Epidermal melanocyte (primary cell): ENCODE measurements around the gene PARP3.

Experiments used
- DNase-seq: peaks from one replicate; pipeline ENCODE4 v3.0.0; 2011; ENCODE audit warnings: low spot score; ENCODE audit not compliant: insufficient read length

Gene PARP3

DNA sequence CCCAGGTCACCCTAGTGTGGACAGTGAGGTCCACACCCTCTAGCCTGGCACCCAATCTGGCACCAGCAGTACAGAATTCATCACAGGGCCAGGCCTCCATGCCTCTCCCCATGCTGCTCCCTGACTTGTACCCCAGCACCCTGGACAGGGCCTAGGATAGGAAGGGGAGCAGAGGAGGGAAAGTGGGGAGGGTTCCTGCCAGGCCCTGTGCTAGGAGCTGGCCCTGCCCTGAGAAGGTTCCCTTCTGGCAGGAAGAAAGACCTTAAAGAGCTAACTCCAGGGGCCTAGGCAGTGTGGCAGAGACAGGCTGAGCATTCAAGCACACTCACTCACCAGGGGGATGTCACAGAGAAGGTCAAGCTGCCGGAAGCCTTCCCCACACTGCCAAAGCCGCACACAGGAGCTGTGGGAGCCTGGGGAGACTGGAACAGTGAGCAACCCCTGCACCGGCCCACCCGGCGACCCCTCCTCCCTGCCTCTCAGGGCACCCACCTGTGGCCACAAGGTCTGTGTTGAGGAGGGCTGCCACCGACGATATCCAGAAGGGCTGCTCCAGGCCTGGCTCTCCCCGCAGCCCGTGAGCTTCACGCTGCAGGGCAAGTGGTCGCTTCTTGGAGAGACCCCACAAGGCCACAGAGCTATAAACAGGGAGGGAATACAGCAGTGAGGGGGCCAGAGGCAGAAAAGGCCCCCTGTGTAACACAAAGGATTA, 7.9 kb upstream of the PARP3 start:
- no peak for DNase-seq

GRCh38 chr3:51934991-51935885, 6.9 kb upstream of the PARP3 start:
- DNase-seq: no peak

DNA sequence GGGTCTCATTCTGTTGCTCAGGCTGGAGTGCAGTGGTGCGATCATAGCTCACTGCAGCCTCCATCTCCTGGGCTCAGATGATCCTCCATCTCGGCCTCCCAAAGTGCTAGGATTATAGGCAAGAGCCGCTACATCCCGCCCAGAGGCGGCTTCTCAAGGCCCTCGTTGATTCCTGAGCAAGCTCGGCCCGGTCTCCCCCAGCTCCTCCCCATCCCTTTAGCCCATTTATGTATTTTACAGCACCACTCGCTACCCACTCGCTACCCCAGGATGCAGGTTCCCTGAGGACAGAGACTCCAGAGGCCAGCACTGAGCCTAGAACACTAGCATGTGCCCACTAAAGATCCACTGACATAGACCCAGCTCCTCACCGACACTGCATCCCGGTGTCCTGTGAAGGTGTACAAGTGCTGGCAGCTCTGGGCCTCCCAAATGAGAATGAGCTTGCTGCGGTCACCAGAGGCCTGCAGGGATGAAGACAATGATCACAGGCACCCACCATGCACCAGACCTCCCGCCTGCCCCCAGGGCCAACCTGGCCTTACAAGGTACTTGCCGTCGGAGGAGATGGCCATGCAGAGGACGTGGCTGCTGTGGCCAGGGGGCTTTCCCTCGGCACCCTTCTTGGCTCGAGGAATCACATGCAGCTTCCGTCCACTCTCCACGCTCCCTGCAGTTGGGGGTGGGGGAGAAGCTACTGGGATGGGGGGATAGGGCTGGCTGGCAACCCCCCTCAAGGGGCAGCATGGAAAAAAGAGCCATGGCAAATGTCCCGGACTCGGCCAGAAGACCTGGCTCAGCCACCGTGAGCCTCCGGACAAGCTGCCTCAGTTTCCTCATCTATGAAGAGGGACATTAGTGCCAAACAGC, 6.0 kb upstream of the PARP3 start:
- no peak for DNase-seq

DNA sequence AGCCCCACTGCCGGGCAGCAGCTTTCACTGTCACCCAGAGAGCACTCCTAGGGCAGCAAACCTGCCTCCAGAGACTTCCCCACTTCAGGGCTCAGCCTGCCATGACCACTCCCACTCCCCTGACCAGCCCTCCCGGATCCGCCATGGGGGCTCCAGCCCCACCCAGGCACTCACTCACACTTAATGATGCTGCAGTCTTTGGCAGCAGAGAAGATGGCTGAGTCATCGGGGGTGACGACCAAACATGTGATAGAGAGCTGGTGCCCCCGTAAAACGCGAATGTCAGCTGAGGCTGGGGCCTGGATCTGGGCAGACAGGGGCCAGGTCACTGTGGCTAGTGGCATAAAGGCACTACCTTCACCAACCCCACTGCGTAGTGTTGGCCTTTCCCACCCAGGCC, 5.1 kb upstream of the PARP3 start:
- DNase-seq: no peak

GRCh38 chr3:51937611-51938450, 4.3 kb upstream of the PARP3 start:
- no peak for DNase-seq

DNA sequence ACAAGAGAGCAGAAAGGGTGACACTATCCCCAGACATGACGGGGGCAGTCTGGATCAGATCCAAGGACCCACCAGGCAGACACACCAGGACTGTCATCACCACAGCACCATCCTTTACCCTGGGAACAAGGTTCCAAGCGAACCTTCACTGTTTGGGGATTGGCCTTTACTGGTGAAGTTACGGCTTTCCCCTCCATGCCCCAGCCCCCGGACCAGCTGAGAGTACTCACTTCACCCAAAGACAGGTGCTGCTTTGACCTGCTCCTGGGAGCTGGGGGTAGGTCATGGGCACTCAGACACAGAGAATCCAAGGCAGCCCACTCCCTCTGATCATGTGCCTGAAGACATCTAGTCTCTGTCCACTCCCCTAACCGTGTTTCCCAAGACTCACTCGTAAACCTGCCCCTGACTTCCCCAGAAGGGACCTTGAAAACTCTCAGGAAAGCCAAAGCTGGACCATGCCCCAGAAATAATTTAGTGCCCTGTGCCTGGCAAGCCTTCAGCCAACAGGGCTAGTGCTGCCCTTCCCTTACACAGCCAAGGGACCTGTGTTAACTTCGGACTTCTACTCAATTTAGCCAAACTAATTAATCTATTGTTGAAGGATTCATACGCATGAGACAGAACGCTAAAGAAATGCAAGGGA, 3.3 kb upstream of the PARP3 start:
- no peak for DNase-seq

GRCh38 chr3:51940648-51941462, 1.3 kb upstream of the PARP3 start:
- no peak for DNase-seq

DNA sequence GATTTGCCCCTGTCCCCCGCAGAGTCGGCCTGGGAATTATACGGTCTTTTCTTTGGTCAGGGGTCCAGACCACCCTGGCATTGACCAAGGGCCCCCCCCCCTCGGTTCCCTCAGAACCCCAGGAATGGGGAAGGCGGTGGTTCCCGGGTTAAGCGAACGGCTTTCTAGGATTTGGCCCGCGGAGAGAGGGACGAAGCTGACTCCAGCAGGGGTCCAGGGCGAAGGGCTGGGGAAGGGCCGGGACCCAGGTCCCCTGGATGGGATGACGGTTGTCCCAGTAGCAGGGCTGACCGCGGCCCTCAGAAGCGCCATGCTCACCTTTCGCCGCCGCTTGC, 733 bp upstream of the PARP3 start:
- DNase-seq: no peak

DNA sequence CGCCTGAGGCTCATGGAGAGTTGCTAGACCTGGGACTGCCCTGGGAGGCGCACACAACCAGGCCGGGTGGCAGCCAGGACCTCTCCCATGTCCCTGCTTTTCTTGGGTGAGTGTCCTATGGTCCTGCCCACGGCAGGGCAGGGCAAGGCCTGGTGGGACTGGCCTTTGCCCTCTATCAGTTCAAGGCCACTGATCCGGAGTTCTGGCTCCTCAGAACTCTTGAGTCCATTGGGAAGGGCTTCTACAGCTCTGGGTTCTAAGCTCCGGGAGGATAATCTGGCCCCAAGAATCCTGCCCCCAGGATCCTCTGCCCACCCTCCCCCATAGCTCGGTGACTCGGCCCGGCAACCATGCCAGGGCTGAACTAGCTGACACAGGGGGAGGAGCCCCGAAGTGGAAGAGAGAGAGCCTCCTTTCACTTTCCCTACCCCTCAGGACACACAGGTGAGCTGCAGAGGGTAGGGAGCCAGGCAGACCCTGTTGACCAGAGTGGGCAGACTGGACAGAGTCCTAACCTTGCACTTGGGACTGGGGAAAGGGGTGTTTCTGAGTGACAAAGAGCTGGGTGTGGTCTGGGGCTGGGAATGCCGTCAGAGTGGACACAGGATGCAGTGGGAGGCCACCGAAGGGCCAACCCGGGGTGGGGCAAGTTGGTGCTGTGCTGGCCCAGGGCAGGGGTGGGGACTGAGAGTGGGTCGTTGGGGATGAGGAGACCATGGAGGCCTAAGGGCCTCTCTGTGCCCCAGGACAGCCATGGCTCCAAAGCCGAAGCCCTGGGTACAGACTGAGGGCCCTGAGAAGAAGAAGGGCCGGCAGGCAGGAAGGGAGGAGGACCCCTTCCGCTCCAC, 664 bp downstream of the PARP3 start:
- no peak for DNase-seq

GRCh38 chr3:51943451-51944391, 1.6 kb downstream of the PARP3 start:
- no peak for DNase-seq

- no peak for DNase-seq
These were observed 2.4 kb downstream of the PARP3 start for GRCh38 chr3:51944451-51945021.

- DNase-seq: no peak
These were observed 3.1 kb downstream of the PARP3 start for GRCh38 chr3:51945031-51945840.

GRCh38 chr3:51945926-51946705, 4.0 kb downstream of the PARP3 start:
- DNase-seq: no peak

DNA sequence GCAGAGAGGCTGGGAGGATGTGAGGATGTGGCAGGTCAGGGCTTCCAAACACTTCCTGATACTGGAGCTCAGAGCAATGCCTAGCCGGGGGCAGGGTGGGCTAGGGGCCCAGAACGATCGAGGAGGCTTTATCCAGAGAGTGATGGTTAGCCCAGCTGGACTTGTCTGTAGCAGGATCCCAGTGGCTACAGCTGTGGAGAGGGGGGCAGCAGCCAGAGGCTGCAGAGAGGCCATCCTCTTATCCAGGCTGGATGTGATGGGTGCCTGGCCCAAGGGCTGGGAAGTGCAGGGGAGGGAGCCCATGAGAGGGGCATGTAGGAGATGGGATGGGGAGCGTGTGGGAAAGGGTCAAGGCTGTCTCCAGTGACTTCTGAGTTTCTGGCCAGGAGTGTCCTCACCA, 4.6 kb downstream of the PARP3 start:
- DNase-seq: no peak

DNA sequence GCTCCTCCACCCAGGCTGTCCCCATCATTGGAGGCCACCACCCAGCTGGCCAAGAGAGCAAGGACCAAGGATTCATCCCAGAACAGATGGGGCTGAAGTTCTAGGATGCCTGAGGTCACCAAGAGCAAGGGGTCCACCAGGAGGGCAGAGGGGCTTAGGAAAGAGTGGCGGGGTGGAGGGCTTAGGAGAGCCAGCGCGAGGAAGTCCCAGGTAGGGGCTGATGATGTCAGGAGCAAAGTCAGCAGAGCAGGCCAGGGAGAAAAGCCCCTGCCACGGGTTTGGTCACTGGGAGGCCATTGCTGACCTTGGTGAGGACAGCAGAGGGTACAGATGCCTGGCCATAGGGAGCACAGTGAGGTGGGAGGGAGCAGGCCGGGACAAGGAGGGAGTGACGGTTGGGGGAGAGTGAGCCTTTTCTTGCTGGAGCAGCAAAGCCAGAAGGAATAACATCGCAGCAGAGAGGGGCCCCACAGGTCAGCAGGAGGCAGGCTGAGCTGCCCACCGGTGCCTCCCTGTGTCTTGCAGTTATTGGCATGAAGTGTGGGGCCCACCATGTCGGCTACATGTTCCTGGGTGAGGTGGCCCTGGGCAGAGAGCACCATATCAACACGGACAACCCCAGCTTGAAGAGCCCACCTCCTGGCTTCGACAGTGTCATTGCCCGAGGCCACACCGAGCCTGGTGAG, 5.2 kb downstream of the PARP3 start:
- DNase-seq: no peak
